Progenitor cell of endocrine pancreas (in vitro differentiated cells): ENCODE measurements around the gene ATXN7. TPM values are rescaled to one million over a fixed set of nuclear protein-coding genes. Genes with fewer than 3 reads are reported as not detected.

Experiments
- DNase-seq: peaks from one replicate; pipeline ENCODE4 v3.0.0; 2021; ENCODE audit warnings: low spot score; ENCODE audit not compliant: unreplicated experiment
- H3K27ac Mint-ChIP-seq: 2 replicates; pipeline ENCODE4 v1.8.0; 2021; ENCODE audit warnings: mild to moderate bottlenecking, moderate library complexity, mixed read lengths
- H3K27me3 Mint-ChIP-seq: 2 replicates; pipeline ENCODE4 v1.8.0; 2021; ENCODE audit warnings: mixed read lengths
- H3K36me3 Mint-ChIP-seq: 2 replicates; pipeline ENCODE4 v1.8.0; 2022; ENCODE audit warnings: mixed read lengths; ENCODE audit not compliant: insufficient read depth
- H3K4me1 Mint-ChIP-seq: 2 replicates; pipeline ENCODE4 v1.8.0; 2021; ENCODE audit warnings: low read depth, mixed read lengths
- H3K4me3 Mint-ChIP-seq: 2 replicates; pipeline ENCODE4 v1.8.0; 2021; ENCODE audit warnings: low read depth, mild to moderate bottlenecking, moderate library complexity, mixed read lengths
- H3K9me3 Mint-ChIP-seq: 2 replicates; pipeline ENCODE4 v1.8.0; 2021; ENCODE audit warnings: low read depth, mixed read lengths
- CTCF ChIP-seq: fragments of 200-600 bp; sonication (generic); IDR thresholded peaks from one replicate; pipeline ENCODE4 v1.5.0; 2021; ENCODE audit warnings: antibody characterized with exemption, mild to moderate bottlenecking; ENCODE audit not compliant: unreplicated experiment
- total RNA-seq: library from RNA; stranded (reverse); gene quantifications from 2 replicates; pipeline ENCODE4 v1.2.1, GENCODE V29; 2021

Gene ATXN7
- total RNA-seq, 1 donor from 2014 or later = 36.7 TPM

DNA sequence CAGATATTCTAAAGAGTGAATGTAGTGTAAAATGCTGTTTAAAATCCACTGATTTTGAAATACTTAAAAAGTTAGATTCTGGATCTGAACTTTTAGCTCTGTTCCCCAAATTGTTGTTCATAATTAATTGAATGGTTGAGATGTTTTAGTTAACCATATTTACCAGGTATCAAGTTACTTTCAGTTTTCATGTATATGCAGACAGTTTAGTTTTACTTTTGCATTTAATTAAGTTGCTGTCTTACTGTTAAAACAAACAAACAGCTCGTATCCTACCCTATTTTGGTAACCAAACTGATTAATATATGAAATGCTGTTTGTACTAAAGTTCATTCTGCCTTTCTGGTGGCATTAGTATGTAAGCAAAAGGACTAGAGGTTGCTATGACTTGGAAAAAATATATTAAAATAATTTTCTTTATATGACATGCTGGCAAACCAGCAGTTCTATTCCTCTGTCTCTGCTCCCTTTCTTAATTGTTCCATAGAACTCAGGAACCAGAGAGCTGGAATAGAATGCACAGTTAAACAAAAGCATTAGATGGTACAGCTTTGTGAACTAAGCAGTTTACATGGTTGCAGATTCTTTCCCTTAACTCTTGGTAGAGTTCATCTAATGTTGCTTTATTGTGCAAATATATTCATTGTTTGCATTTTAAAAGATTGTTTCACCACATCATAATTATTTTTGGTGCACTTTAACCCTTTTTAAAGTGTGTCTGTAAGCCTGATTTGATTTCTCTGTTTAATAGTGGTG lies 88.0 kb downstream of the ATXN7 start:
- Mint-ChIP-seq H3K27me3 (no peaks in the 10 kb centered on the region), H3K4me3 (no peak overlapping the region)

DNA sequence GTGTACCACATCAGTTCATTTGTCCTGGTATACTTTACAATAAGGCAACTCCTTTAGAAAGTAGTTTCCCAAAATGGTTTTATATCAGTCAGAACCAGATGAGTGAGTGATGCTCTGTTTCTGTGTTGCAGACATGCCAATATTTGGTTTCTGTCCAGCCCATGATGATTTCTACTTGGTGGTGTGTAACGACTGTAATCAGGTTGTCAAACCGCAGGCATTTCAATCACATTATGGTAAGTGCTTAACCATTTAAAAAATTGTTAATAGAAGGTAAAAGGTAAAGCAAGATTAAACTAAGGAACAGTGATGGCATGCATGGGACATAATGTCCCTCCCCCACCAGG lies 88.6 kb downstream of the ATXN7 start:
- Mint-ChIP-seq H3K27ac (no peak overlapping the region), H3K4me3 (no peak overlapping the region), H3K36me3 (peaks cover 4% of the 10 kb centered on the region), H3K4me1 (peaks cover 47% of the 10 kb centered on the region), H3K27me3 (no peaks in the 10 kb centered on the region), H3K9me3 (no peaks in the 10 kb centered on the region)
- TF ChIP-seq CTCF = no peak
- DNase-seq = no peak

More for the DNA sequence above, 88.0 kb downstream of the ATXN7 start:
- H3K27ac Mint-ChIP-seq = no peak overlapping the region
- peaks cover 4% of the 10 kb centered on the region for H3K36me3 Mint-ChIP-seq
- H3K9me3 Mint-ChIP-seq = no peaks in the 10 kb centered on the region
- TF ChIP-seq CTCF = no peak
- DNase-seq = no peak
- H3K4me1 Mint-ChIP-seq = peaks cover 45% of the 10 kb centered on the region

DNA sequence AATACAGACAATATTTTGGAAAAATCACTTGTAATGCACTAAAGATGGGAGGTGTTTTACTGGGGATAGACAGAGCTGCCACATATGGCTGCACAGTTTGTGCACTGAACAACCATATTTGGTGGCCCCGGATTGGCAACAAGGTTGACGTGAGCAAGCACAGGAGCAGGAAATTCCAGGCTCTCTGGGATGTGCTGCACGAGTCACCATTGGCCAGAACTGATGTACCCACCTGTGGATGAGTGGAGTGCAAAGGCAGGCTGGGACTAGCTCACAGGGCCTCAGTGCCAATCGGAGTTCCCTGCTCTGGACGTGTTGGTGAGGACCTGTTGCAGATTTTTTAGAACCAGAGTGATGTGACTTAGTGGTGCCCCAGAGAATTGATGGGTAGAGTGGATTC lies 90.5 kb downstream of the ATXN7 start:
- no peak for DNase-seq
- H3K4me1 Mint-ChIP-seq = peaks cover 51% of the 10 kb centered on the region
- H3K27ac Mint-ChIP-seq = peak overlapping the region; percentile 25
- TF ChIP-seq CTCF = no peak
- no peaks in the 10 kb centered on the region for H3K27me3 Mint-ChIP-seq
- H3K4me3 Mint-ChIP-seq = no peak overlapping the region
- H3K36me3 Mint-ChIP-seq = peaks cover 4% of the 10 kb centered on the region
- no peaks in the 10 kb centered on the region for H3K9me3 Mint-ChIP-seq

DNA sequence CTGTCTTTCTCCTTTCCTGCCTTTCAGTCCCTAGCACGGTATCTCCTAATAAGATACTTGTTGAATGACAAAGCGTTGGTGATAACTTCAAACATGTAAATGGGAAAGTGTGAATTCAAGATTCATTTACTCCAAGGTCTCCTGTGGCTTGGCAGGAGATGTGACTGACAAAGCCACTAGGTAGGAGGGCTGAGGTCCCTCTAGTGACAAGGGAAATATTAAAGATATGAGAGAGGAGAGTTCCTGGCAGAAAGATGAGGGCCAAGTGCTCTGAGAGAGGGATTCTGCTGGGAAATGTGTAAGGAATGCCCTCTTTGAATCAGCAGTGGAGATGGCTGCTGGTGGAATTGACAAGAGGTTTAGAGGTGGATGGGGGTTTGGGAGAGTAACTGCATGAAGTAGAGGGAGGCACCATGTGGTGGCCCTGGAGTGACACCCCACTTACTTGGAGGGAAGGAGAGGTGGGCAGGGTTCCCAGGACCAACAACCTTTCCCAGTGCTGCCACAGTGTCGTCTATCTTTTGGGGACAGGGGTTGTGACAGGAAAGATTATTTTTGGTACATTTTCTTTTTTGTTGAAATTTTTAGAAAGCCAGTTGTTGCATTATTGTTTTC lies 91.5 kb downstream of the ATXN7 start:
- no peaks in the 10 kb centered on the region for H3K9me3 Mint-ChIP-seq
- DNase-seq = no peak
- H3K4me1 Mint-ChIP-seq = peaks cover 57% of the 10 kb centered on the region
- no peaks in the 10 kb centered on the region for H3K27me3 Mint-ChIP-seq
- no peak for TF ChIP-seq CTCF
- peak overlapping the region; percentile 59 for H3K4me3 Mint-ChIP-seq
- H3K27ac Mint-ChIP-seq = peak overlapping the region; percentile 94
- peaks cover 4% of the 10 kb centered on the region for H3K36me3 Mint-ChIP-seq

DNA sequence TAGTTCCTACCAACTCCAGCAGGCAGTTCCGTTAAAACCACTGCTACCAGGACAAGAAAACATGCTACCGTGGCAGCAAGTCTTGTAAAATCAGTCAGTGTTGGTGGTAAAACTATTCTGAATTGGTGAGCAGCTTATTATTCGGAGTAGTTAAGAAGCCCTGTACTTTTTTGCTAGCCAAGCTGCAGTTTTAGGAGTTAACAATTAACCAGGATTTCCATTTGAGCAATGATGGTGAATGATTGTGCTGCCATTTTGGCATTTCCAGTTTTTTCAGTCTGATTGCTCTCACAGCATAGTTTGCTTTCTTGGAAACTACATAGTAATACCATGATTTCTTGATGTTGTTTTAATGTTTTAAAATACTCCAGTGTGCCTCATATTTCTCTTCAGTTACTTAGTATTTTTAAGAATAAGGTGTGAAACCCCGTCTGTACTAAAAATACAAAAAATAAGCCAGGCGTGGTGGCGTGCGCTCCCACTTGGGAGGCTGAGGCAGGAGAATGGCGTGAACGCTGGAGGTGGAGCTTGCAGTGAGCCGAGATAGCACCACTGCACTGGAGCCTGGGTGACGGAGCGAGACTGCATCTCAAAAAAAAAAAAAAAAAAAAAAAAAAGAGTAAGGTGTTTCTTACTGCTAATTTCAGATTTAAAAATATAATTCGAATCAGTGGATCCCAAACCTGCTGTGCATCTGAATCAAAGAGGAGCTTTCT lies 92.3 kb downstream of the ATXN7 start:
- peaks cover 62% of the 10 kb centered on the region for H3K4me1 Mint-ChIP-seq

More for the DNA sequence above, 92.3 kb downstream of the ATXN7 start:
- Mint-ChIP-seq H3K27me3 (no peaks in the 10 kb centered on the region), H3K27ac (peak overlapping the region; percentile 94), H3K9me3 (no peaks in the 10 kb centered on the region), H3K36me3 (peaks cover 4% of the 10 kb centered on the region), H3K4me3 (peak overlapping the region; percentile 59)
- no peak for TF ChIP-seq CTCF
- DNase-seq = no peak
